H1 (cell line): ENCODE results near the gene SMIM9. TPM values are rescaled to one million over a fixed set of nuclear protein-coding genes. Genes with fewer than 3 reads are reported as not detected.

Source experiments
- CTCF ChIA-PET: fragments of 300-600 bp; sonication (Branson Sonifier 250); formaldehyde crosslinking; loops from one replicate; lab custom pipeline; 2021; ENCODE audit not compliant: partially characterized antibody; lab: Charles Lee
- POLR2A ChIA-PET: fragments of 300-600 bp; sonication (Branson Sonifier 250); formaldehyde crosslinking; loops from one replicate; lab custom pipeline; 2021; ENCODE audit warnings: inconsistent platforms; ENCODE audit not compliant: partially characterized antibody; lab: Charles Lee
- DNase-seq, 2 experiments: peaks; one replicate each; pipeline versions ENCODE4 v3.0.0 to v3.0.0-alpha.2; 2010 to 2022; ENCODE audit warnings: low spot score in 2 of 2, low read depth in 1 of 2, mixed read lengths in 1 of 2
- FAIRE-seq: peaks from 2 replicates; lab custom pipeline; 2011; peaks lifted over from hg19 to GRCh38; lab: Jason Lieb, UNC
- H2AFZ ChIP-seq: 2 replicates; pipeline ENCODE4 v1.8.1; 2012; ENCODE audit warnings: low read length, inconsistent platforms
- H2AK5ac ChIP-seq: 2 replicates; pipeline ENCODE4 v1.6.1; 2013; ENCODE audit warnings: low read depth, low read length
- H2BK120ac ChIP-seq: replicated peaks from 2 replicates; pipeline ENCODE3; 2013; ENCODE audit warnings: low read depth, low read length, inconsistent platforms
- H2BK12ac ChIP-seq: 2 replicates; pipeline ENCODE4 v1.6.1; 2013; ENCODE audit warnings: low read depth, low read length
- H2BK15ac ChIP-seq: 2 replicates; pipeline ENCODE4 v1.6.1; 2013; ENCODE audit warnings: low read length
- H2BK20ac ChIP-seq: 2 replicates; pipeline ENCODE4 v1.6.1; 2013; ENCODE audit warnings: low read length
- H2BK5ac ChIP-seq: 2 replicates; pipeline ENCODE4 v1.6.1; 2013; ENCODE audit warnings: low read depth, low read length
- H3K14ac ChIP-seq: 2 replicates; pipeline ENCODE4 v1.6.1; 2013; ENCODE audit warnings: inconsistent platforms; ENCODE audit not compliant: insufficient read length
- H3K18ac ChIP-seq: 2 replicates; pipeline ENCODE4 v1.6.1; 2013; ENCODE audit warnings: low read length; ENCODE audit errors: extremely low read depth
- H3K23ac ChIP-seq: 2 replicates; pipeline ENCODE4 v1.6.1; 2013; ENCODE audit warnings: inconsistent platforms; ENCODE audit not compliant: insufficient read length
- H3K23me2 ChIP-seq: 2 replicates; pipeline ENCODE4 v1.6.1; 2013; ENCODE audit warnings: low read depth, low read length
- H3K27ac ChIP-seq: 2 replicates; pipeline ENCODE4 v1.6.1; 2011; ENCODE audit warnings: low read depth, low read length, inconsistent platforms
- H3K27me3 ChIP-seq, 4 experiments: replicated peaks in 1 of 4; 1 replicate in 1 of 4; 2 replicates in 3 of 4; pipeline versions ENCODE4 v1.6.1 to v1.8.1; 2011 to 2013; ENCODE audit warnings: low read length in 3 of 4, mild to moderate bottlenecking in 3 of 4, inconsistent platforms in 2 of 4, mixed read lengths in 2 of 4, moderate library complexity in 1 of 4; ENCODE audit not compliant: control insufficient read depth in 3 of 4, insufficient read depth in 3 of 4; ENCODE audit errors: extremely low read depth in 1 of 4
- H3K36me3 ChIP-seq, 4 experiments: 2 replicates each; pipeline versions ENCODE4 v1.6.1 to v1.8.1; 2011 to 2013; ENCODE audit warnings: mild to moderate bottlenecking in 4 of 4, low read length in 3 of 4, moderate library complexity in 2 of 4, control low read depth in 1 of 4, inconsistent platforms in 1 of 4; ENCODE audit not compliant: insufficient read depth in 4 of 4, control insufficient read depth in 2 of 4
- H3K4ac ChIP-seq: replicated peaks from 2 replicates; pipeline ENCODE3; 2013; ENCODE audit warnings: low read length, low read depth, mixed read lengths, inconsistent platforms; ENCODE audit not compliant: insufficient read length
- H3K4me1 ChIP-seq, 4 experiments: replicated peaks in 1 of 4; 1 replicate in 1 of 4; 2 replicates in 3 of 4; pipeline versions ENCODE4 v1.6.1 to v1.8.1; 2011 to 2013; ENCODE audit warnings: low read length in 3 of 4, inconsistent platforms in 2 of 4, mixed read lengths in 1 of 4; ENCODE audit not compliant: insufficient read depth in 4 of 4, control insufficient read depth in 3 of 4
- H3K4me2 ChIP-seq, 2 experiments: 2 replicates each; pipeline versions ENCODE4 v1.6.1 to v1.8.1; 2011 to 2013; ENCODE audit warnings: low read depth in 2 of 2, low read length in 2 of 2, control low read depth in 1 of 2, inconsistent platforms in 1 of 2, mild to moderate bottlenecking in 1 of 2; ENCODE audit not compliant: insufficient read depth in 1 of 2
- H3K4me3 ChIP-seq, 4 experiments: fragments of 200-600, 300-600 bp in 1 of 4; sonication (generic), shearing (Covaris generic), sonication (Bioruptor Twin) in 1 of 4; 2 replicates each; pipeline versions ENCODE4 v1.5.1 to v1.8.1; 2011 to 2016; ENCODE audit warnings: low read length in 4 of 4, low read depth in 3 of 4, control low read depth in 2 of 4, inconsistent platforms in 2 of 4, mild to moderate bottlenecking in 2 of 4, mixed read lengths in 1 of 4, moderate library complexity in 1 of 4; ENCODE audit not compliant: insufficient read depth in 2 of 4; ENCODE audit errors: extremely low read depth in 1 of 4
- H3K56ac ChIP-seq: replicated peaks from 2 replicates; pipeline ENCODE3; 2013; ENCODE audit warnings: low read depth, mild to moderate bottlenecking, mixed read lengths, low read length, inconsistent platforms; ENCODE audit not compliant: insufficient read length
- H3K79me1 ChIP-seq: 2 replicates; pipeline ENCODE4 v1.6.1; 2013; ENCODE audit warnings: low read depth, low read length, control low read depth
- H3K79me2 ChIP-seq, 2 experiments: 2 replicates each; pipeline versions ENCODE4 v1.6.1 to v1.8.1; 2012 to 2013; ENCODE audit warnings: low read length in 2 of 2, mild to moderate bottlenecking in 2 of 2, inconsistent platforms in 1 of 2; ENCODE audit not compliant: insufficient read depth in 2 of 2, control insufficient read depth in 1 of 2
- H3K9ac ChIP-seq, 4 experiments: replicated peaks in 1 of 4; 1 replicate in 1 of 4; 2 replicates in 3 of 4; pipeline versions ENCODE4 v1.6.1 to v1.8.1; 2011 to 2013; ENCODE audit warnings: low read depth in 3 of 4, low read length in 3 of 4, control low read depth in 2 of 4, mild to moderate bottlenecking in 2 of 4, moderate library complexity in 2 of 4, inconsistent platforms in 1 of 4; ENCODE audit errors: extremely low read depth in 1 of 4
- H3K9me3 ChIP-seq, 2 experiments: 2 replicates each; pipeline versions ENCODE4 v1.6.1 to v1.8.1; 2012 to 2013; ENCODE audit warnings: mild to moderate bottlenecking in 2 of 2, moderate library complexity in 2 of 2, control low read depth in 1 of 2, inconsistent platforms in 1 of 2, low read depth in 1 of 2, low read length in 1 of 2, mixed read lengths in 1 of 2; ENCODE audit not compliant: insufficient read depth in 2 of 2
- H4K20me1 ChIP-seq, 2 experiments: replicated peaks in 1 of 2; 2 replicates each; pipeline versions ENCODE3 to v1.8.1; 2011 to 2013; ENCODE audit warnings: inconsistent platforms in 2 of 2, low read length in 2 of 2, mild to moderate bottlenecking in 1 of 2; ENCODE audit not compliant: insufficient read depth in 2 of 2, control insufficient read depth in 1 of 2
- H4K5ac ChIP-seq: 2 replicates; pipeline ENCODE4 v1.6.1; 2013; ENCODE audit warnings: low read length, low read depth, mixed read lengths, inconsistent platforms; ENCODE audit not compliant: insufficient read length
- H4K8ac ChIP-seq: 2 replicates; pipeline ENCODE4 v1.8.0; 2013; ENCODE audit warnings: mild to moderate bottlenecking, moderate library complexity, low read length, inconsistent platforms; ENCODE audit not compliant: insufficient read depth; ENCODE audit errors: extremely low read depth
- H4K91ac ChIP-seq: replicated peaks from 2 replicates; pipeline ENCODE3; 2013; ENCODE audit warnings: low read length, mixed read lengths, inconsistent platforms; ENCODE audit not compliant: insufficient read length
- CBX5 ChIP-seq: fragments of 300-800, 300-1000 bp; sonication (generic); IDR thresholded peaks from 2 replicates; pipeline ENCODE4 v1.7.1; 2016; ENCODE audit warnings: antibody characterized with exemption, low read length, low read depth
- CHD1 ChIP-seq: IDR thresholded peaks from 2 replicates; pipeline ENCODE4 v1.6.1; 2012; ENCODE audit warnings: low read depth, low read length, improper control_type of control experiment
- CTCF ChIP-seq, 3 experiments: IDR thresholded peaks; 1 replicate in 2 of 3; 2 replicates in 1 of 3; pipeline versions ENCODE4 v1.5.1 to v1.6.1; 2011; ENCODE audit warnings: low read length in 3 of 3, mild to moderate bottlenecking in 3 of 3, inconsistent platforms in 2 of 3, low read depth in 1 of 3, moderate library complexity in 1 of 3; ENCODE audit not compliant: insufficient read depth in 1 of 3; ENCODE audit errors: control extremely low read depth in 1 of 3
- EP300 ChIP-seq, 2 experiments: IDR thresholded peaks; 1 replicate in 1 of 2; 2 replicates in 1 of 2; pipeline ENCODE4 v1.6.1; 2011 to 2012; ENCODE audit warnings: low read depth in 2 of 2, low read length in 2 of 2, mild to moderate bottlenecking in 2 of 2, borderline replicate concordance in 1 of 2, inconsistent platforms in 1 of 2, moderate library complexity in 1 of 2
- KDM4A ChIP-seq: IDR thresholded peaks from one replicate; pipeline ENCODE4 v1.7.1; 2012; ENCODE audit warnings: low read depth, mild to moderate bottlenecking, moderate library complexity, low read length, inconsistent platforms; ENCODE audit not compliant: severe bottlenecking
- NRF1 ChIP-seq: IDR thresholded peaks from 2 replicates; pipeline ENCODE4 v1.6.1; 2011; ENCODE audit warnings: mild to moderate bottlenecking, low read depth, low read length, improper control_type of control experiment
- POLR2A ChIP-seq, 2 experiments: IDR thresholded peaks; 1 replicate in 1 of 2; 2 replicates in 1 of 2; pipeline ENCODE4 v1.6.1; 2011; ENCODE audit warnings: low read depth in 2 of 2, low read length in 2 of 2, mild to moderate bottlenecking in 2 of 2; ENCODE audit errors: control extremely low read depth in 1 of 2
- RXRA ChIP-seq: IDR thresholded peaks from 2 replicates; pipeline ENCODE4 v1.6.1; 2011; ENCODE audit warnings: low read depth, mild to moderate bottlenecking, low read length, moderate library complexity; ENCODE audit not compliant: insufficient read depth
- SIRT6 ChIP-seq: IDR thresholded peaks from one replicate; pipeline ENCODE4 v1.7.1; 2012; ENCODE audit warnings: low read length, inconsistent platforms
- SRF ChIP-seq: IDR thresholded peaks from 2 replicates; pipeline ENCODE4 v1.6.1; 2011; ENCODE audit warnings: mild to moderate bottlenecking, low read depth, low read length, moderate library complexity
- SUZ12 ChIP-seq: fragments of 200-600 bp; sonication (generic); IDR thresholded peaks from 2 replicates; pipeline ENCODE4 v1.6.1; 2012; ENCODE audit warnings: mild to moderate bottlenecking, inconsistent platforms, low read length, moderate library complexity, mixed read lengths
- TBP ChIP-seq: IDR thresholded peaks from 2 replicates; pipeline ENCODE4 v1.6.1; 2011; ENCODE audit warnings: low read depth, low read length, improper control_type of control experiment
- WGBS, 2 experiments: shearing (Covaris generic) in 1 of 2; methylation state at CpG; one replicate each; pipeline versions ENCODE4 v1.1.6 to v1.1.7; 2013 to 2015; ENCODE audit warnings: low lambda C conversion rate in 2 of 2, mixed read lengths in 2 of 2, inconsistent platforms in 1 of 2, low coverage in 1 of 2, missing lambda C conversion rate in 1 of 2; ENCODE audit not compliant: insufficient replicate concordance in 2 of 2, insufficient coverage in 1 of 2, insufficient read length in 1 of 2; ENCODE audit errors: extremely low coverage in 1 of 2, missing lambda C conversion rate in 1 of 2; 5-methylcytosine and 5-hydroxymethylcytosine counted together
- polyA plus RNA-seq, 7 experiments: library from polyadenylated mRNA; depleted of rRNA in 3 of 7; stranded (reverse) in 5 of 7; unstranded in 2 of 7; fragments of >200 nt in 5 of 7; fragments of 200-250 nt in 2 of 7; gene quantifications; 1 replicate in 5 of 7; 2 replicates in 1 of 7; 4 replicates in 1 of 7; pipeline versions ENCODE4 v1.2.1 to v1.2.3, GENCODE V29; 2011 to 2013; ENCODE audit warnings: missing spikeins in 2 of 7, mixed read lengths in 2 of 7
- total RNA-seq: library from RNA; stranded (reverse); fragmentation: NEBNext Ultra II Directional; extraction: Animal tissue kit (Norgen Biotek cat#: 25700); gene quantifications from 2 replicates; pipeline ENCODE4 v1.2.1, GENCODE V29; 2021

Gene SMIM9
- total and polyA plus RNA-seq, 2 of the 8 experiments (the other 6 are each of a cell fraction or from before 2014, with no cell fraction given), result not detected

- DNase-seq (no peak), FAIRE-seq (no peak)
- H3K18ac ChIP-seq, result no peak overlapping the region
- H4K8ac ChIP-seq, result no peak overlapping the region
- CTCF ChIA-PET, result no interaction called here
- no peak overlapping the region for H2AK5ac ChIP-seq
- no peak overlapping the region for H3K9ac ChIP-seq
- H2BK15ac ChIP-seq, result no peak overlapping the region
- H2BK5ac ChIP-seq, result no peak overlapping the region
- H3K27me3 ChIP-seq, result no peaks in the 10 kb centered on the region
- H2BK20ac ChIP-seq, result no peak overlapping the region
- H4K5ac ChIP-seq, result no peak overlapping the region
- peaks cover 0 to 2% (median 0%) of the 10 kb centered on the region in 4 experiments; a peak in 1 of 8 replicates for H3K36me3 ChIP-seq
- H4K20me1 ChIP-seq, result no peaks in the 10 kb centered on the region
- no peak overlapping the region for H2BK120ac ChIP-seq
- no peaks in the 10 kb centered on the region for H3K23me2 ChIP-seq
- H3K4me1 ChIP-seq, result peaks cover 0 to 7% (median 1%) of the 10 kb centered on the region in 4 experiments; a peak in 2 of 7 replicates
- peaks cover 0 to 4% of the 10 kb centered on the region in 2 experiments; a peak in 2 of 4 replicates for H3K9me3 ChIP-seq
- no peak overlapping the region for H2AFZ ChIP-seq
- no peak overlapping the region for H4K91ac ChIP-seq
- no peak overlapping the region for H3K4me3 ChIP-seq
- H3K14ac ChIP-seq, result no peak overlapping the region
- H3K4ac ChIP-seq, result no peak overlapping the region
- H3K23ac ChIP-seq, result no peak overlapping the region
- H3K27ac ChIP-seq, result no peak overlapping the region
- no peak overlapping the region for H3K56ac ChIP-seq
- no peak overlapping the region for H3K4me2 ChIP-seq
- H2BK12ac ChIP-seq, result no peak overlapping the region
- no peaks in the 10 kb centered on the region for H3K79me1 ChIP-seq
- 92% methylated on average over 5 of the region's 5 CpGs; no CpG with 5 or more reads in 1 of the 2 experiments for WGBS, 2 experiments
- no peaks in the 10 kb centered on the region for H3K79me2 ChIP-seq
- POLR2A ChIA-PET, result no interaction called here
- TF ChIP-seq TBP (no peak), SUZ12 (no peak), SRF (no peak), RXRA (no peak), CBX5 (no peak), SIRT6 (no peak), CHD1 (no peak), KDM4A (no peak), EP300 (IDR thresholded peaks at IDR 0.05; ENCODE audit: borderline replicate concordance in 1 of 2, low read depth in 2 of 2, low read length in 2 of 2) (no peak), POLR2A (IDR thresholded peaks at IDR 0.05; ENCODE audit: control extremely low read depth in 1 of 2, low read depth in 2 of 2, low read length in 2 of 2) (no peak), CTCF (IDR thresholded peaks at IDR 0.05; ENCODE audit: control extremely low read depth in 1 of 3, insufficient read depth in 1 of 3, low read depth in 1 of 3, low read length in 3 of 3) (no peak), NRF1 (no peak)
Measured at GRCh38 chrX:154815274-154815818, 19.1 kb downstream of the SMIM9 start.
